HepG2 (cell line): Measurements from ENCODE around the gene NRIP2. TPM values are rescaled to one million over a fixed set of nuclear protein-coding genes. Genes with fewer than 3 reads are reported as not detected.

Experiments
- E2F2 ChIP-seq: sonication (generic); formaldehyde crosslinking; IDR thresholded peaks from 2 replicates; pipeline ENCODE4 v1.4.0; 2020; ENCODE audit warnings: missing genetic modification reagents, borderline replicate concordance
- ELF1 ChIP-seq: sonication (generic); formaldehyde crosslinking; IDR thresholded peaks from 2 replicates; pipeline ENCODE4 v1.4.0; 2020; ENCODE audit warnings: missing genetic modification reagents
- GLI4 ChIP-seq: sonication (generic); formaldehyde crosslinking; IDR thresholded peaks from 2 replicates; pipeline ENCODE4 v1.5.1; 2020; ENCODE audit warnings: missing genetic modification reagents, mild to moderate bottlenecking, moderate library complexity, borderline replicate concordance
- HNRNPLL ChIP-seq: fragments of 200-400 bp; formaldehyde crosslinking; IDR thresholded peaks from 2 replicates; pipeline ENCODE4 v1.6.1; 2017; ENCODE audit warnings: mild to moderate bottlenecking, low read depth, low read length; ENCODE audit not compliant: poor library complexity, severe bottlenecking
- MLLT10 ChIP-seq: sonication (generic); formaldehyde crosslinking; IDR thresholded peaks from 2 replicates; pipeline ENCODE4 v1.4.0; 2020; ENCODE audit warnings: missing genetic modification reagents
- NFIC ChIP-seq: IDR thresholded peaks from 2 replicates; pipeline ENCODE4 v1.6.1; 2012; ENCODE audit warnings: mild to moderate bottlenecking, low read length, inconsistent platforms
- NR2F2 ChIP-seq: IDR thresholded peaks from 2 replicates; pipeline ENCODE4 v1.6.1; 2012; ENCODE audit warnings: low read depth, inconsistent platforms, borderline replicate concordance
- RNF2 ChIP-seq: fragments of 450-650 bp; conservative IDR thresholded peaks from 2 replicates; pipeline ENCODE4 v1.6.1; 2016; ENCODE audit warnings: low read depth
- YEATS4 ChIP-seq: sonication (generic); formaldehyde crosslinking; IDR thresholded peaks from 2 replicates; pipeline ENCODE4 v1.4.0; 2020; ENCODE audit warnings: missing genetic modification reagents, borderline replicate concordance
- ZNF12 ChIP-seq: sonication (generic); formaldehyde crosslinking; IDR thresholded peaks from 2 replicates; pipeline ENCODE4 v1.5.0; 2020; ENCODE audit warnings: missing genetic modification reagents
- ZNF451 ChIP-seq: sonication (generic); formaldehyde crosslinking; IDR thresholded peaks from 2 replicates; pipeline ENCODE4 v1.5.0; 2020; ENCODE audit warnings: mild to moderate bottlenecking, missing genetic modification reagents
- ZNF724P ChIP-seq: sonication (generic); formaldehyde crosslinking; IDR thresholded peaks from 2 replicates; pipeline ENCODE4 v1.8.0; 2022; ENCODE audit warnings: missing genetic modification reagents, borderline replicate concordance
- polyA plus RNA-seq, 8 experiments: library from polyadenylated mRNA; depleted of rRNA in 3 of 8; stranded (reverse) in 7 of 8; unstranded in 1 of 8; fragments of >200 nt; fragmentation: Illumina TruSeq in 4 of 8; extraction: Trizol in 4 of 8; gene quantifications; 2 replicates each; pipeline versions ENCODE4 v1.2.1 to v1.2.3, GENCODE V29; 2011 to 2016; ENCODE audit warnings: low read depth in 4 of 8, missing spikeins in 1 of 8, mixed read lengths in 1 of 8; ENCODE audit not compliant: insufficient read depth in 1 of 8
- total RNA-seq, 5 experiments: library from RNA; depleted of rRNA; stranded (reverse); fragments of >200 nt; fragmentation: Illumina TruSeq; extraction: Trizol; gene quantifications; 2 replicates each; pipeline ENCODE4 v1.2.3, GENCODE V29; 2016; ENCODE audit warnings: low read depth in 1 of 5
- TF ChIP-seq, protein P1 (sequence below), 2 experiments: fragments of 450-650 bp in 1 of 2; sonication (generic) in 1 of 2; formaldehyde crosslinking in 1 of 2; IDR thresholded peaks; 2 replicates each; pipeline versions ENCODE4 v1.6.1 to v1.8.0; 2016 to 2022; ENCODE audit warnings: antibody characterized with exemption in 1 of 2, mild to moderate bottlenecking in 1 of 2, missing genetic modification reagents in 1 of 2
- TF ChIP-seq, protein P2 (sequence below): sonication (generic); formaldehyde crosslinking; IDR thresholded peaks from 2 replicates; pipeline ENCODE4 v1.4.0; 2020; ENCODE audit warnings: missing genetic modification reagents; ENCODE audit errors: not compliant biosample characterization
- TF ChIP-seq, protein P3 (sequence below): IDR thresholded peaks from 2 replicates; pipeline ENCODE4 v1.6.1; 2016; ENCODE audit warnings: mild to moderate bottlenecking, missing biosample characterization, missing genetic modification reagents

The NRIP2 gene
- total and polyA plus RNA-seq, 2 of the 13 experiments (the other 11 are each of a cell fraction or from before 2014, with no cell fraction given) = not detected

DNA sequence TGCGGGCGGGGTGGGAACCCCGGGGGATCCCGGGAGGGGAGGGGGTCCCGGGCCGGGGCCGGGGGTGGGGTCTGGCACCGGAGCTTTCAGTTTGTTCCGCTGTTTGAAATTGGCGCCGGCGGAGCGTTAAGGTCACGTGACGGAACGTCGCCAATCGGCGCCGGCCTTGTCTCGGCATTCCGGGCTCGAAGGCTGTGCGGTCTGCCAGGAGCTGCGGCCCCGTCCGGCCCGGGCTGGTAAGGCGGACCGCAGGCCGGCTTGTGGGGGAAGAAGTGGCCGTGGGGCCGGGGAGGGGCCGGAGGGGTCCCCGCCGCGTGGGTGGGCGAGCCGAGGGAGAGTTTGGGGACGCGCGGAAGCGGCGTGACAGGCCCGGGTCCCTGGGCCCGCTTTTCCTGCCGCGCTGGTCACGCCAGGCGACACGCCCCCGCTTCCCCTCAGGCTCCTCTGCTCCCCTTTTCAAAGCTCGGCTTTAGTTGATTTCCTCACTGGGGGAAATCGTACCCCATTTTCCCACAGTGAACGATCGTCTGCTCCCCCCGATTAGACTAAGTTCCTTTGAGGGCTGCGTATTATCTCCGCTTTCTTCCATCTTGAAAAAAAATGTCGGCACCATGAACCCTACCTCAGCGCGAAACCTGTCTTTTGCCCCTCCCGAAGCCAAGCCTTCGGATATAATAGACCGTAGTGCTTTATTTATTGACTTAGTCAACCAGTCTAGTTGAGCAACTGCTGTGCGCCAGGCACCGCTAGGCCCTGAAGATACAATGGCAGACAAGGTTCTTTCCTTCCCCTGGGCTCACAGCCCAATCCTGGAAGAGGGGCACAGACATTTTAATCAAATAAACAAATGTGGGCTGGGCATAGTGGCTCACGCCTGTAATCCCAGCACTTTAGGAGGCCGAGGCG lies 42.5 kb upstream of the NRIP2 start, which contains the start of the genes FOXM1 and RHNO1 (continued):
- TF ChIP-seq, protein P1, sequence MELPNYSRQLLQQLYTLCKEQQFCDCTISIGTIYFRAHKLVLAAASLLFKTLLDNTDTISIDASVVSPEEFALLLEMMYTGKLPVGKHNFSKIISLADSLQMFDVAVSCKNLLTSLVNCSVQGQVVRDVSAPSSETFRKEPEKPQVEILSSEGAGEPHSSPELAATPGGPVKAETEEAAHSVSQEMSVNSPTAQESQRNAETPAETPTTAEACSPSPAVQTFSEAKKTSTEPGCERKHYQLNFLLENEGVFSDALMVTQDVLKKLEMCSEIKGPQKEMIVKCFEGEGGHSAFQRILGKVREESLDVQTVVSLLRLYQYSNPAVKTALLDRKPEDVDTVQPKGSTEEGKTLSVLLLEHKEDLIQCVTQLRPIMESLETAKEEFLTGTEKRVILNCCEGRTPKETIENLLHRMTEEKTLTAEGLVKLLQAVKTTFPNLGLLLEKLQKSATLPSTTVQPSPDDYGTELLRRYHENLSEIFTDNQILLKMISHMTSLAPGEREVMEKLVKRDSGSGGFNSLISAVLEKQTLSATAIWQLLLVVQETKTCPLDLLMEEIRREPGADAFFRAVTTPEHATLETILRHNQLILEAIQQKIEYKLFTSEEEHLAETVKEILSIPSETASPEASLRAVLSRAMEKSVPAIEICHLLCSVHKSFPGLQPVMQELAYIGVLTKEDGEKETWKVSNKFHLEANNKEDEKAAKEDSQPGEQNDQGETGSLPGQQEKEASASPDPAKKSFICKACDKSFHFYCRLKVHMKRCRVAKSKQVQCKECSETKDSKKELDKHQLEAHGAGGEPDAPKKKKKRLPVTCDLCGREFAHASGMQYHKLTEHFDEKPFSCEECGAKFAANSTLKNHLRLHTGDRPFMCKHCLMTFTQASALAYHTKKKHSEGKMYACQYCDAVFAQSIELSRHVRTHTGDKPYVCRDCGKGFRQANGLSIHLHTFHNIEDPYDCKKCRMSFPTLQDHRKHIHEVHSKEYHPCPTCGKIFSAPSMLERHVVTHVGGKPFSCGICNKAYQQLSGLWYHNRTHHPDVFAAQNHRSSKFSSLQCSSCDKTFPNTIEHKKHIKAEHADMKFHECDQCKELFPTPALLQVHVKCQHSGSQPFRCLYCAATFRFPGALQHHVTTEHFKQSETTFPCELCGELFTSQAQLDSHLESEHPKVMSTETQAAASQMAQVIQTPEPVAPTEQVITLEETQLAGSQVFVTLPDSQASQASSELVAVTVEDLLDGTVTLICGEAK (IDR thresholded peaks at IDR 0.05) = no peak
- TF ChIP-seq, protein P1 (CRISPR knock-in tag; IDR thresholded peaks at IDR 0.05) = 0 out of 2 replicates have a peak, but pooled peaks have one; percentile 32
- TF ChIP-seq YEATS4 (peak; percentile 79; the same call in 1 of the 2 replicates), ZNF12 (peak; percentile 26; the same call in 1 of the 2 replicates), NR2F2 (no peak), GLI4 (CRISPR knock-in tag) (0 out of 2 replicates have a peak, but pooled peaks have one; percentile 19), NFIC (no peak), RNF2 (no peak), E2F2 (peak; percentile 75; the same call in 1 of the 2 replicates), ZNF724P (CRISPR knock-in tag) (peak; percentile 80; the same call in 1 of the 2 replicates), ZNF451 (CRISPR knock-in tag) (no peak), HNRNPLL (no peak), ELF1 (CRISPR knock-in tag) (peak; percentile 26; the same call in 1 of the 2 replicates), MLLT10 (no peak)
- TF ChIP-seq, protein P2, sequence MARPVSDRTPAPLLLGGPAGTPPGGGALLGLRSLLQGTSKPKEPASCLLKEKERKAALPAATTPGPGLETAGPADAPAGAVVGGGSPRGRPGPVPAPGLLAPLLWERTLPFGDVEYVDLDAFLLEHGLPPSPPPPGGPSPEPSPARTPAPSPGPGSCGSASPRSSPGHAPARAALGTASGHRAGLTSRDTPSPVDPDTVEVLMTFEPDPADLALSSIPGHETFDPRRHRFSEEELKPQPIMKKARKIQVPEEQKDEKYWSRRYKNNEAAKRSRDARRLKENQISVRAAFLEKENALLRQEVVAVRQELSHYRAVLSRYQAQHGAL (CRISPR knock-in tag) = peak; percentile 58
- TF ChIP-seq, protein P3, sequence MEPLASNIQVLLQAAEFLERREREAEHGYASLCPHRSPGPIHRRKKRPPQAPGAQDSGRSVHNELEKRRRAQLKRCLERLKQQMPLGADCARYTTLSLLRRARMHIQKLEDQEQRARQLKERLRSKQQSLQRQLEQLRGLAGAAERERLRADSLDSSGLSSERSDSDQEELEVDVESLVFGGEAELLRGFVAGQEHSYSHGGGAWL (CRISPR knock-in tag) = peak; percentile 75; the same call in 1 of the 2 replicates
